H1 (cell line): Measurements from ENCODE around the gene ELMO1. TPM values are rescaled to one million over a fixed set of nuclear protein-coding genes. Genes with fewer than 3 reads are reported as not detected.

Experiments used
- ASH2L ChIP-seq: fragments of 200-600, 300-600 bp; sonication (generic); IDR thresholded peaks from one replicate; pipeline ENCODE4 v1.7.1; 2017; ENCODE audit warnings: low read length
- BACH1 ChIP-seq: IDR thresholded peaks from 2 replicates; pipeline ENCODE4 v1.6.1; 2012; ENCODE audit warnings: low read length, improper control_type of control experiment
- CBX5 ChIP-seq: fragments of 300-800, 300-1000 bp; sonication (generic); IDR thresholded peaks from 2 replicates; pipeline ENCODE4 v1.7.1; 2016; ENCODE audit warnings: antibody characterized with exemption, low read length, low read depth
- JUN ChIP-seq: IDR thresholded peaks from 2 replicates; pipeline ENCODE4 v1.6.1; 2011; ENCODE audit warnings: low read depth, mild to moderate bottlenecking, improper control_type of control experiment, low read length
- NRF1 ChIP-seq: IDR thresholded peaks from 2 replicates; pipeline ENCODE4 v1.6.1; 2011; ENCODE audit warnings: mild to moderate bottlenecking, low read depth, low read length, improper control_type of control experiment
- SIRT6 ChIP-seq: IDR thresholded peaks from one replicate; pipeline ENCODE4 v1.7.1; 2012; ENCODE audit warnings: low read length, inconsistent platforms
- SP2 ChIP-seq: IDR thresholded peaks from 2 replicates; pipeline ENCODE4 v1.6.1; 2012; ENCODE audit warnings: mild to moderate bottlenecking, low read length, inconsistent platforms
- SP4 ChIP-seq: IDR thresholded peaks from 2 replicates; pipeline ENCODE4 v1.6.1; 2012; ENCODE audit warnings: low read length, inconsistent platforms
- polyA plus RNA-seq, 7 experiments: library from polyadenylated mRNA; depleted of rRNA in 3 of 7; stranded (reverse) in 5 of 7; unstranded in 2 of 7; fragments of >200 nt in 5 of 7; fragments of 200-250 nt in 2 of 7; gene quantifications; 1 replicate in 5 of 7; 2 replicates in 1 of 7; 4 replicates in 1 of 7; pipeline versions ENCODE4 v1.2.1 to v1.2.3, GENCODE V29; 2011 to 2013; ENCODE audit warnings: missing spikeins in 2 of 7, mixed read lengths in 2 of 7
- total RNA-seq: library from RNA; stranded (reverse); fragmentation: NEBNext Ultra II Directional; extraction: Animal tissue kit (Norgen Biotek cat#: 25700); gene quantifications from 2 replicates; pipeline ENCODE4 v1.2.1, GENCODE V29; 2021
- TF ChIP-seq, protein P1 (sequence below): fragments of 300-600 bp; sonication (generic); IDR thresholded peaks from 2 replicates; pipeline ENCODE4 v1.7.1; 2012; ENCODE audit warnings: low read length, moderate library complexity, mild to moderate bottlenecking, inconsistent platforms; ENCODE audit not compliant: insufficient replicate concordance
- TF ChIP-seq, protein P2 (sequence below): IDR thresholded peaks from 2 replicates; pipeline ENCODE4 v1.6.1; 2012; ENCODE audit warnings: inconsistent platforms

ELMO1 gene
- total and polyA plus RNA-seq, 2 of the 8 experiments (the other 6 are each of a cell fraction or from before 2014, with no cell fraction given), result 18.4 to 21.0 TPM

DNA sequence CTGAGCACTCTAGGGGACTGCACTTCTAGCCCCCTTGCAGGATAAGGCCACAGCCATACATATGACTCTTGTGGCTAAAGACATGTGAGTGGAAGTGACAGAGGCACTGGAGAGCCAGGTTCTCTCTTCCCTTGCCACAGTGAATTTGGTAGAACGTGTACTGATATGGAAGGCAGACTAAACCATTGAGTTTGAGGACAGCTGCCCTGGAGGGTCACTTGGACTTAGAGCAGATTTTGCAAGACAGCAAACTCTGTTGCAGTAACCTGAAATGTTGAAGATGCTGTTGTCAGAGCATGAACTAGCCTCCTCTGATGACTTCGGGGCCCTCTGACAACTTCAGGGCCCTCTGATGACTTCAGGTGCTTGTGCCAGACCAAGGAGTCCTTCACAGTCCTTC lies 85.9 kb downstream of the ELMO1 start (continued):
- TF ChIP-seq, protein P1, sequence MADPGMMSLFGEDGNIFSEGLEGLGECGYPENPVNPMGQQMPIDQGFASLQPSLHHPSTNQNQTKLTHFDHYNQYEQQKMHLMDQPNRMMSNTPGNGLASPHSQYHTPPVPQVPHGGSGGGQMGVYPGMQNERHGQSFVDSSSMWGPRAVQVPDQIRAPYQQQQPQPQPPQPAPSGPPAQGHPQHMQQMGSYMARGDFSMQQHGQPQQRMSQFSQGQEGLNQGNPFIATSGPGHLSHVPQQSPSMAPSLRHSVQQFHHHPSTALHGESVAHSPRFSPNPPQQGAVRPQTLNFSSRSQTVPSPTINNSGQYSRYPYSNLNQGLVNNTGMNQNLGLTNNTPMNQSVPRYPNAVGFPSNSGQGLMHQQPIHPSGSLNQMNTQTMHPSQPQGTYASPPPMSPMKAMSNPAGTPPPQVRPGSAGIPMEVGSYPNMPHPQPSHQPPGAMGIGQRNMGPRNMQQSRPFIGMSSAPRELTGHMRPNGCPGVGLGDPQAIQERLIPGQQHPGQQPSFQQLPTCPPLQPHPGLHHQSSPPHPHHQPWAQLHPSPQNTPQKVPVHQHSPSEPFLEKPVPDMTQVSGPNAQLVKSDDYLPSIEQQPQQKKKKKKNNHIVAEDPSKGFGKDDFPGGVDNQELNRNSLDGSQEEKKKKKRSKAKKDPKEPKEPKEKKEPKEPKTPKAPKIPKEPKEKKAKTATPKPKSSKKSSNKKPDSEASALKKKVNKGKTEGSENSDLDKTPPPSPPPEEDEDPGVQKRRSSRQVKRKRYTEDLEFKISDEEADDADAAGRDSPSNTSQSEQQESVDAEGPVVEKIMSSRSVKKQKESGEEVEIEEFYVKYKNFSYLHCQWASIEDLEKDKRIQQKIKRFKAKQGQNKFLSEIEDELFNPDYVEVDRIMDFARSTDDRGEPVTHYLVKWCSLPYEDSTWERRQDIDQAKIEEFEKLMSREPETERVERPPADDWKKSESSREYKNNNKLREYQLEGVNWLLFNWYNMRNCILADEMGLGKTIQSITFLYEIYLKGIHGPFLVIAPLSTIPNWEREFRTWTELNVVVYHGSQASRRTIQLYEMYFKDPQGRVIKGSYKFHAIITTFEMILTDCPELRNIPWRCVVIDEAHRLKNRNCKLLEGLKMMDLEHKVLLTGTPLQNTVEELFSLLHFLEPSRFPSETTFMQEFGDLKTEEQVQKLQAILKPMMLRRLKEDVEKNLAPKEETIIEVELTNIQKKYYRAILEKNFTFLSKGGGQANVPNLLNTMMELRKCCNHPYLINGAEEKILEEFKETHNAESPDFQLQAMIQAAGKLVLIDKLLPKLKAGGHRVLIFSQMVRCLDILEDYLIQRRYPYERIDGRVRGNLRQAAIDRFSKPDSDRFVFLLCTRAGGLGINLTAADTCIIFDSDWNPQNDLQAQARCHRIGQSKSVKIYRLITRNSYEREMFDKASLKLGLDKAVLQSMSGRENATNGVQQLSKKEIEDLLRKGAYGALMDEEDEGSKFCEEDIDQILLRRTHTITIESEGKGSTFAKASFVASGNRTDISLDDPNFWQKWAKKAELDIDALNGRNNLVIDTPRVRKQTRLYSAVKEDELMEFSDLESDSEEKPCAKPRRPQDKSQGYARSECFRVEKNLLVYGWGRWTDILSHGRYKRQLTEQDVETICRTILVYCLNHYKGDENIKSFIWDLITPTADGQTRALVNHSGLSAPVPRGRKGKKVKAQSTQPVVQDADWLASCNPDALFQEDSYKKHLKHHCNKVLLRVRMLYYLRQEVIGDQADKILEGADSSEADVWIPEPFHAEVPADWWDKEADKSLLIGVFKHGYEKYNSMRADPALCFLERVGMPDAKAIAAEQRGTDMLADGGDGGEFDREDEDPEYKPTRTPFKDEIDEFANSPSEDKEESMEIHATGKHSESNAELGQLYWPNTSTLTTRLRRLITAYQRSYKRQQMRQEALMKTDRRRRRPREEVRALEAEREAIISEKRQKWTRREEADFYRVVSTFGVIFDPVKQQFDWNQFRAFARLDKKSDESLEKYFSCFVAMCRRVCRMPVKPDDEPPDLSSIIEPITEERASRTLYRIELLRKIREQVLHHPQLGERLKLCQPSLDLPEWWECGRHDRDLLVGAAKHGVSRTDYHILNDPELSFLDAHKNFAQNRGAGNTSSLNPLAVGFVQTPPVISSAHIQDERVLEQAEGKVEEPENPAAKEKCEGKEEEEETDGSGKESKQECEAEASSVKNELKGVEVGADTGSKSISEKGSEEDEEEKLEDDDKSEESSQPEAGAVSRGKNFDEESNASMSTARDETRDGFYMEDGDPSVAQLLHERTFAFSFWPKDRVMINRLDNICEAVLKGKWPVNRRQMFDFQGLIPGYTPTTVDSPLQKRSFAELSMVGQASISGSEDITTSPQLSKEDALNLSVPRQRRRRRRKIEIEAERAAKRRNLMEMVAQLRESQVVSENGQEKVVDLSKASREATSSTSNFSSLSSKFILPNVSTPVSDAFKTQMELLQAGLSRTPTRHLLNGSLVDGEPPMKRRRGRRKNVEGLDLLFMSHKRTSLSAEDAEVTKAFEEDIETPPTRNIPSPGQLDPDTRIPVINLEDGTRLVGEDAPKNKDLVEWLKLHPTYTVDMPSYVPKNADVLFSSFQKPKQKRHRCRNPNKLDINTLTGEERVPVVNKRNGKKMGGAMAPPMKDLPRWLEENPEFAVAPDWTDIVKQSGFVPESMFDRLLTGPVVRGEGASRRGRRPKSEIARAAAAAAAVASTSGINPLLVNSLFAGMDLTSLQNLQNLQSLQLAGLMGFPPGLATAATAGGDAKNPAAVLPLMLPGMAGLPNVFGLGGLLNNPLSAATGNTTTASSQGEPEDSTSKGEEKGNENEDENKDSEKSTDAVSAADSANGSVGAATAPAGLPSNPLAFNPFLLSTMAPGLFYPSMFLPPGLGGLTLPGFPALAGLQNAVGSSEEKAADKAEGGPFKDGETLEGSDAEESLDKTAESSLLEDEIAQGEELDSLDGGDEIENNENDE, result no peak
- TF ChIP-seq, protein P2, sequence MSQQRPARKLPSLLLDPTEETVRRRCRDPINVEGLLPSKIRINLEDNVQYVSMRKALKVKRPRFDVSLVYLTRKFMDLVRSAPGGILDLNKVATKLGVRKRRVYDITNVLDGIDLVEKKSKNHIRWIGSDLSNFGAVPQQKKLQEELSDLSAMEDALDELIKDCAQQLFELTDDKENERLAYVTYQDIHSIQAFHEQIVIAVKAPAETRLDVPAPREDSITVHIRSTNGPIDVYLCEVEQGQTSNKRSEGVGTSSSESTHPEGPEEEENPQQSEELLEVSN, result no peak
- no peak for TF ChIP-seq SIRT6
- TF ChIP-seq SP4, result no peak
- no peak for TF ChIP-seq BACH1
- TF ChIP-seq CBX5, result no peak
- no peak for TF ChIP-seq ASH2L
- no peak for TF ChIP-seq NRF1
- TF ChIP-seq JUN, result no peak
- no peak for TF ChIP-seq SP2
- TF ChIP-seq, all 59 proteins: peak for 0
